H1 (cell line): Measurements from ENCODE around the gene TRIM9. TPM values are rescaled to one million over a fixed set of nuclear protein-coding genes. Genes with fewer than 3 reads are reported as not detected.

Experiments used
- CTCF ChIA-PET: fragments of 300-600 bp; sonication (Branson Sonifier 250); formaldehyde crosslinking; loops from one replicate; lab custom pipeline; 2021; ENCODE audit not compliant: partially characterized antibody; lab: Charles Lee
- POLR2A ChIA-PET: fragments of 300-600 bp; sonication (Branson Sonifier 250); formaldehyde crosslinking; loops from one replicate; lab custom pipeline; 2021; ENCODE audit warnings: inconsistent platforms; ENCODE audit not compliant: partially characterized antibody; lab: Charles Lee
- DNase-seq, 2 experiments: peaks; one replicate each; pipeline versions ENCODE4 v3.0.0 to v3.0.0-alpha.2; 2010 to 2022; ENCODE audit warnings: low spot score in 2 of 2, low read depth in 1 of 2, mixed read lengths in 1 of 2
- FAIRE-seq: peaks from 2 replicates; lab custom pipeline; 2011; peaks lifted over from hg19 to GRCh38; lab: Jason Lieb, UNC
- H2AFZ ChIP-seq: 2 replicates; pipeline ENCODE4 v1.8.1; 2012; ENCODE audit warnings: low read length, inconsistent platforms
- H2AK5ac ChIP-seq: 2 replicates; pipeline ENCODE4 v1.6.1; 2013; ENCODE audit warnings: low read depth, low read length
- H2BK120ac ChIP-seq: replicated peaks from 2 replicates; pipeline ENCODE3; 2013; ENCODE audit warnings: low read depth, low read length, inconsistent platforms
- H2BK12ac ChIP-seq: 2 replicates; pipeline ENCODE4 v1.6.1; 2013; ENCODE audit warnings: low read depth, low read length
- H2BK15ac ChIP-seq: 2 replicates; pipeline ENCODE4 v1.6.1; 2013; ENCODE audit warnings: low read length
- H2BK20ac ChIP-seq: 2 replicates; pipeline ENCODE4 v1.6.1; 2013; ENCODE audit warnings: low read length
- H2BK5ac ChIP-seq: 2 replicates; pipeline ENCODE4 v1.6.1; 2013; ENCODE audit warnings: low read depth, low read length
- H3K14ac ChIP-seq: 2 replicates; pipeline ENCODE4 v1.6.1; 2013; ENCODE audit warnings: inconsistent platforms; ENCODE audit not compliant: insufficient read length
- H3K18ac ChIP-seq: 2 replicates; pipeline ENCODE4 v1.6.1; 2013; ENCODE audit warnings: low read length; ENCODE audit errors: extremely low read depth
- H3K23ac ChIP-seq: 2 replicates; pipeline ENCODE4 v1.6.1; 2013; ENCODE audit warnings: inconsistent platforms; ENCODE audit not compliant: insufficient read length
- H3K23me2 ChIP-seq: 2 replicates; pipeline ENCODE4 v1.6.1; 2013; ENCODE audit warnings: low read depth, low read length
- H3K27ac ChIP-seq: 2 replicates; pipeline ENCODE4 v1.6.1; 2011; ENCODE audit warnings: low read depth, low read length, inconsistent platforms
- H3K27me3 ChIP-seq, 4 experiments: replicated peaks in 1 of 4; 1 replicate in 1 of 4; 2 replicates in 3 of 4; pipeline versions ENCODE4 v1.6.1 to v1.8.1; 2011 to 2013; ENCODE audit warnings: low read length in 3 of 4, mild to moderate bottlenecking in 3 of 4, inconsistent platforms in 2 of 4, mixed read lengths in 2 of 4, moderate library complexity in 1 of 4; ENCODE audit not compliant: control insufficient read depth in 3 of 4, insufficient read depth in 3 of 4; ENCODE audit errors: extremely low read depth in 1 of 4
- H3K36me3 ChIP-seq, 4 experiments: 2 replicates each; pipeline versions ENCODE4 v1.6.1 to v1.8.1; 2011 to 2013; ENCODE audit warnings: mild to moderate bottlenecking in 4 of 4, low read length in 3 of 4, moderate library complexity in 2 of 4, control low read depth in 1 of 4, inconsistent platforms in 1 of 4; ENCODE audit not compliant: insufficient read depth in 4 of 4, control insufficient read depth in 2 of 4
- H3K4ac ChIP-seq: replicated peaks from 2 replicates; pipeline ENCODE3; 2013; ENCODE audit warnings: low read length, low read depth, mixed read lengths, inconsistent platforms; ENCODE audit not compliant: insufficient read length
- H3K4me1 ChIP-seq, 4 experiments: replicated peaks in 1 of 4; 1 replicate in 1 of 4; 2 replicates in 3 of 4; pipeline versions ENCODE4 v1.6.1 to v1.8.1; 2011 to 2013; ENCODE audit warnings: low read length in 3 of 4, inconsistent platforms in 2 of 4, mixed read lengths in 1 of 4; ENCODE audit not compliant: insufficient read depth in 4 of 4, control insufficient read depth in 3 of 4
- H3K4me2 ChIP-seq, 2 experiments: 2 replicates each; pipeline versions ENCODE4 v1.6.1 to v1.8.1; 2011 to 2013; ENCODE audit warnings: low read depth in 2 of 2, low read length in 2 of 2, control low read depth in 1 of 2, inconsistent platforms in 1 of 2, mild to moderate bottlenecking in 1 of 2; ENCODE audit not compliant: insufficient read depth in 1 of 2
- H3K4me3 ChIP-seq, 4 experiments: fragments of 200-600, 300-600 bp in 1 of 4; sonication (generic), shearing (Covaris generic), sonication (Bioruptor Twin) in 1 of 4; 2 replicates each; pipeline versions ENCODE4 v1.5.1 to v1.8.1; 2011 to 2016; ENCODE audit warnings: low read length in 4 of 4, low read depth in 3 of 4, control low read depth in 2 of 4, inconsistent platforms in 2 of 4, mild to moderate bottlenecking in 2 of 4, mixed read lengths in 1 of 4, moderate library complexity in 1 of 4; ENCODE audit not compliant: insufficient read depth in 2 of 4; ENCODE audit errors: extremely low read depth in 1 of 4
- H3K56ac ChIP-seq: replicated peaks from 2 replicates; pipeline ENCODE3; 2013; ENCODE audit warnings: low read depth, mild to moderate bottlenecking, mixed read lengths, low read length, inconsistent platforms; ENCODE audit not compliant: insufficient read length
- H3K79me1 ChIP-seq: 2 replicates; pipeline ENCODE4 v1.6.1; 2013; ENCODE audit warnings: low read depth, low read length, control low read depth
- H3K79me2 ChIP-seq, 2 experiments: 2 replicates each; pipeline versions ENCODE4 v1.6.1 to v1.8.1; 2012 to 2013; ENCODE audit warnings: low read length in 2 of 2, mild to moderate bottlenecking in 2 of 2, inconsistent platforms in 1 of 2; ENCODE audit not compliant: insufficient read depth in 2 of 2, control insufficient read depth in 1 of 2
- H3K9ac ChIP-seq, 4 experiments: replicated peaks in 1 of 4; 1 replicate in 1 of 4; 2 replicates in 3 of 4; pipeline versions ENCODE4 v1.6.1 to v1.8.1; 2011 to 2013; ENCODE audit warnings: low read depth in 3 of 4, low read length in 3 of 4, control low read depth in 2 of 4, mild to moderate bottlenecking in 2 of 4, moderate library complexity in 2 of 4, inconsistent platforms in 1 of 4; ENCODE audit errors: extremely low read depth in 1 of 4
- H3K9me3 ChIP-seq, 2 experiments: 2 replicates each; pipeline versions ENCODE4 v1.6.1 to v1.8.1; 2012 to 2013; ENCODE audit warnings: mild to moderate bottlenecking in 2 of 2, moderate library complexity in 2 of 2, control low read depth in 1 of 2, inconsistent platforms in 1 of 2, low read depth in 1 of 2, low read length in 1 of 2, mixed read lengths in 1 of 2; ENCODE audit not compliant: insufficient read depth in 2 of 2
- H4K20me1 ChIP-seq, 2 experiments: replicated peaks in 1 of 2; 2 replicates each; pipeline versions ENCODE3 to v1.8.1; 2011 to 2013; ENCODE audit warnings: inconsistent platforms in 2 of 2, low read length in 2 of 2, mild to moderate bottlenecking in 1 of 2; ENCODE audit not compliant: insufficient read depth in 2 of 2, control insufficient read depth in 1 of 2
- H4K5ac ChIP-seq: 2 replicates; pipeline ENCODE4 v1.6.1; 2013; ENCODE audit warnings: low read length, low read depth, mixed read lengths, inconsistent platforms; ENCODE audit not compliant: insufficient read length
- H4K8ac ChIP-seq: 2 replicates; pipeline ENCODE4 v1.8.0; 2013; ENCODE audit warnings: mild to moderate bottlenecking, moderate library complexity, low read length, inconsistent platforms; ENCODE audit not compliant: insufficient read depth; ENCODE audit errors: extremely low read depth
- H4K91ac ChIP-seq: replicated peaks from 2 replicates; pipeline ENCODE3; 2013; ENCODE audit warnings: low read length, mixed read lengths, inconsistent platforms; ENCODE audit not compliant: insufficient read length
- CEBPB ChIP-seq: IDR thresholded peaks from 2 replicates; pipeline ENCODE4 v1.6.1; 2012; ENCODE audit warnings: low read depth, low read length
- CHD1 ChIP-seq: IDR thresholded peaks from 2 replicates; pipeline ENCODE4 v1.6.1; 2012; ENCODE audit warnings: low read depth, low read length, improper control_type of control experiment
- CTBP2 ChIP-seq: IDR thresholded peaks from 2 replicates; pipeline ENCODE4 v1.7.0; 2011; ENCODE audit warnings: borderline replicate concordance, mild to moderate bottlenecking, moderate library complexity, mixed read lengths, low read length; ENCODE audit not compliant: insufficient read depth, insufficient read length
- PHF8 ChIP-seq: fragments of 200-600 bp; sonication (generic); conservative IDR thresholded peaks from 2 replicates; pipeline ENCODE4 v1.7.1; 2012; ENCODE audit warnings: low read depth, mild to moderate bottlenecking, inconsistent platforms, low read length, moderate library complexity
- POLR2A ChIP-seq, 2 experiments: IDR thresholded peaks; 1 replicate in 1 of 2; 2 replicates in 1 of 2; pipeline ENCODE4 v1.6.1; 2011; ENCODE audit warnings: low read depth in 2 of 2, low read length in 2 of 2, mild to moderate bottlenecking in 2 of 2; ENCODE audit errors: control extremely low read depth in 1 of 2
- RBBP5 ChIP-seq: IDR thresholded peaks from 2 replicates; pipeline ENCODE4 v1.7.1; 2012; ENCODE audit warnings: low read depth, mild to moderate bottlenecking, inconsistent platforms, low read length, moderate library complexity, borderline replicate concordance
- RFX5 ChIP-seq: IDR thresholded peaks from 2 replicates; pipeline ENCODE4 v1.6.1; 2011; ENCODE audit warnings: low read depth, low read length, improper control_type of control experiment, borderline replicate concordance
- RXRA ChIP-seq: IDR thresholded peaks from 2 replicates; pipeline ENCODE4 v1.6.1; 2011; ENCODE audit warnings: low read depth, mild to moderate bottlenecking, low read length, moderate library complexity; ENCODE audit not compliant: insufficient read depth
- SIRT6 ChIP-seq: IDR thresholded peaks from one replicate; pipeline ENCODE4 v1.7.1; 2012; ENCODE audit warnings: low read length, inconsistent platforms
- SP1 ChIP-seq: IDR thresholded peaks from 2 replicates; pipeline ENCODE4 v1.6.1; 2011; ENCODE audit warnings: low read depth, low read length
- SRF ChIP-seq: IDR thresholded peaks from 2 replicates; pipeline ENCODE4 v1.6.1; 2011; ENCODE audit warnings: mild to moderate bottlenecking, low read depth, low read length, moderate library complexity
- SUZ12 ChIP-seq: fragments of 200-600 bp; sonication (generic); IDR thresholded peaks from 2 replicates; pipeline ENCODE4 v1.6.1; 2012; ENCODE audit warnings: mild to moderate bottlenecking, inconsistent platforms, low read length, moderate library complexity, mixed read lengths
- TAF7 ChIP-seq: optimal IDR thresholded peaks from 2 replicates; pipeline ENCODE3; 2011; ENCODE audit warnings: low read depth, mild to moderate bottlenecking, inconsistent platforms, low read length, moderate library complexity, borderline replicate concordance
- ZNF274 ChIP-seq: IDR thresholded peaks from 2 replicates; pipeline ENCODE4 v1.7.0; 2012; ENCODE audit warnings: low read length, borderline replicate concordance; ENCODE audit errors: extremely low read depth
- WGBS, 2 experiments: shearing (Covaris generic) in 1 of 2; methylation state at CpG; one replicate each; pipeline versions ENCODE4 v1.1.6 to v1.1.7; 2013 to 2015; ENCODE audit warnings: low lambda C conversion rate in 2 of 2, mixed read lengths in 2 of 2, inconsistent platforms in 1 of 2, low coverage in 1 of 2, missing lambda C conversion rate in 1 of 2; ENCODE audit not compliant: insufficient replicate concordance in 2 of 2, insufficient coverage in 1 of 2, insufficient read length in 1 of 2; ENCODE audit errors: extremely low coverage in 1 of 2, missing lambda C conversion rate in 1 of 2; 5-methylcytosine and 5-hydroxymethylcytosine counted together
- polyA plus RNA-seq, 7 experiments: library from polyadenylated mRNA; depleted of rRNA in 3 of 7; stranded (reverse) in 5 of 7; unstranded in 2 of 7; fragments of >200 nt in 5 of 7; fragments of 200-250 nt in 2 of 7; gene quantifications; 1 replicate in 5 of 7; 2 replicates in 1 of 7; 4 replicates in 1 of 7; pipeline versions ENCODE4 v1.2.1 to v1.2.3, GENCODE V29; 2011 to 2013; ENCODE audit warnings: missing spikeins in 2 of 7, mixed read lengths in 2 of 7
- total RNA-seq: library from RNA; stranded (reverse); fragmentation: NEBNext Ultra II Directional; extraction: Animal tissue kit (Norgen Biotek cat#: 25700); gene quantifications from 2 replicates; pipeline ENCODE4 v1.2.1, GENCODE V29; 2021

The TRIM9 gene
- total and polyA plus RNA-seq, 2 of the 8 experiments (the other 6 are each of a cell fraction or from before 2014, with no cell fraction given), result 2.7 to 5.4 TPM

DNA sequence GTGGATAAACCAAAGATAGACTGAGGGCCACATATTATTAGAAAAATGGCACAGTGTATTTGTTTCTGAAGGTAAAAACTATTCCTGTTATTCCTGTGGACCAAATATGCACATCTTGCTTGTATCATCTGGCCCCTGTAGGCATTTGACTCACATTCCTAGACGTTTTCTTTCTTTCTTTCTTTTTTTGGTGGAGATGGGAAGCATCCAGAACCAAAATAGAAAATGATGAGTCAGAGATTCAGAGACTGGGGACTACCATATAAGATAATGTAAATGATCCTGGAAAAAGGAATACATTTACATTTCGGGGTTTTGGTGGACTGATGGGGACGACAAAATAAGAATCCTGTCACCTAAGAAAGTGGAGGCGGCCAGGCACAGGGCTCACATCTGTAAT, 24.2 kb downstream of the TRIM9 start:
- H3K4me1 ChIP-seq, result no peaks in the 10 kb centered on the region
- H3K9ac ChIP-seq, result no peak overlapping the region
- no peak for FAIRE-seq
- H2AFZ ChIP-seq, result no peak overlapping the region
- no peaks in the 10 kb centered on the region for H3K79me1 ChIP-seq
- no peaks in the 10 kb centered on the region; the same call in 1 of the 2 replicates for H3K23me2 ChIP-seq
- H3K4ac ChIP-seq, result no peak overlapping the region
- no peak for DNase-seq
- no peak overlapping the region for H3K4me3 ChIP-seq
- H3K27me3 ChIP-seq, result no peaks in the 10 kb centered on the region
- no peak overlapping the region for H4K91ac ChIP-seq
- CTCF ChIA-PET, result no interaction called here
- H4K5ac ChIP-seq, result no peak overlapping the region
- H3K9me3 ChIP-seq, result no peaks in the 10 kb centered on the region
- H2AK5ac ChIP-seq, result no peak overlapping the region
- no peaks in the 10 kb centered on the region for H3K36me3 ChIP-seq
- no peak overlapping the region for H3K4me2 ChIP-seq
- no peak overlapping the region for H2BK20ac ChIP-seq
- POLR2A ChIA-PET, result no interaction called here
- no peaks in the 10 kb centered on the region for H4K20me1 ChIP-seq
- WGBS, 2 experiments, result 74% methylated on average over 4 of the region's 4 CpGs; no CpG with 5 or more reads in 1 of the 2 experiments
- H3K56ac ChIP-seq, result no peak overlapping the region
- no peak overlapping the region for H3K18ac ChIP-seq
- H2BK12ac ChIP-seq, result no peak overlapping the region
- H2BK15ac ChIP-seq, result no peak overlapping the region
- H3K79me2 ChIP-seq, result no peaks in the 10 kb centered on the region
- no peak overlapping the region for H2BK5ac ChIP-seq
- H2BK120ac ChIP-seq, result no peak overlapping the region
- no peak overlapping the region for H3K27ac ChIP-seq
- H3K23ac ChIP-seq, result no peak overlapping the region
- no peak overlapping the region for H4K8ac ChIP-seq
- H3K14ac ChIP-seq, result no peak overlapping the region
- no peak for TF ChIP-seq RBBP5
- TF ChIP-seq SIRT6, result no peak
- TF ChIP-seq ZNF274, result no peak
- TF ChIP-seq SP1, result no peak
- TF ChIP-seq PHF8, result no peak
- TF ChIP-seq CTBP2, result no peak
- no peak for TF ChIP-seq RXRA
- TF ChIP-seq SRF, result no peak
- TF ChIP-seq POLR2A (IDR thresholded peaks at IDR 0.05; ENCODE audit: control extremely low read depth in 1 of 2, low read depth in 2 of 2, low read length in 2 of 2), result no peak
- no peak for TF ChIP-seq CHD1
- no peak for TF ChIP-seq SUZ12
- TF ChIP-seq TAF7, result no peak
- TF ChIP-seq CEBPB, result no peak
- no peak for TF ChIP-seq RFX5
